Measurements from ENCODE around the gene IL18RAP.

GRCh38 chr2:102451968-102452367 lies 29.0 kb downstream of the IL18RAP start:
- TF ChIP-seq REST (IDR thresholded peaks at IDR 0.05; ENCODE audit: insufficient read depth in 1 of 2, low read depth in 2 of 2, low read length in 2 of 2) (no peak), SIN3A (IDR thresholded peaks at IDR 0.05; ENCODE audit: borderline replicate concordance, insufficient read depth, low read length) (no peak), POLR2AphosphoS5 (IDR thresholded peaks at IDR 0.05; ENCODE audit: low read depth, low read length) (no peak)

Data from PFSK-1 (cell line).